Right ventricle myocardium inferior (tissue), 1 donor: ENCODE data around the gene HTN1. TPM values are rescaled to one million over a fixed set of nuclear protein-coding genes. Genes with fewer than 3 reads are reported as not detected.

ENCODE experiments used
- total RNA-seq: library from RNA; stranded (reverse); fragmentation: NEBNext Ultra II Directional; extraction: Animal tissue kit (Norgen Biotek cat#: 25700); gene quantifications from one replicate; pipeline ENCODE4 v1.2.1, GENCODE V29; 2021
- donor health status: DM: no; HTN: yes; CAD: no; lungs with severe emphysema.

HTN1 gene
- total RNA-seq, 1 donor from 2014 or later = not detected

Other genes starting within 250 kb of the HTN1 start
- not detected for gene SULT1E1, start 190.3 kb upstream of the HTN1 start, total RNA-seq
- not detected for gene CSN1S1, start 119.4 kb upstream of the HTN1 start, total RNA-seq
- not detected for gene CSN2, start 84.7 kb upstream of the HTN1 start, total RNA-seq
- not detected for gene STATH, start 54.5 kb upstream of the HTN1 start, total RNA-seq
- not detected for gene HTN3, start 22.0 kb upstream of the HTN1 start, total RNA-seq
- gene PRR27, start 103.8 kb downstream of the HTN1 start, total RNA-seq = not detected
- not detected for gene ODAM, start 145.3 kb downstream of the HTN1 start, total RNA-seq
- gene FDCSP, start 175.7 kb downstream of the HTN1 start, total RNA-seq = not detected
- not detected for gene CSN3, start 192.2 kb downstream of the HTN1 start, total RNA-seq